GM23338 (cell line): ENCODE measurements around the gene LRP1B. TPM values are rescaled to one million over a fixed set of nuclear protein-coding genes. Genes with fewer than 3 reads are reported as not detected.

Experiments
- ATAC-seq: fragments of 200-7000 bp; cut with Tn5 transposase; 3 replicates; pipeline ENCODE4 v1.9.1; 2020
- DNase-seq: peaks from one replicate; pipeline ENCODE4 v3.0.0-alpha.2; 2015; ENCODE audit warnings: low spot score
- H2AFZ ChIP-seq: fragments of 200-600 bp; sonication (generic); 2 replicates; pipeline ENCODE4 v1.8.0; 2016; ENCODE audit warnings: antibody characterized with exemption, mild to moderate bottlenecking, moderate library complexity
- H3F3A ChIP-seq: fragments of 200-600 bp; sonication (generic); replicated peaks from 2 replicates; pipeline ENCODE4 v1.8.0; 2017; ENCODE audit warnings: antibody characterized with exemption, mixed run types, low read depth
- H3K27ac ChIP-seq: fragments of 200-600 bp; sonication (generic); 2 replicates; pipeline ENCODE4 v1.6.1; 2016; ENCODE audit warnings: low read depth
- H3K27me3 ChIP-seq: fragments of 200-600 bp; sonication (generic); 2 replicates; pipeline ENCODE4 v1.8.0; 2016; ENCODE audit warnings: mild to moderate bottlenecking, mixed run types, moderate library complexity; ENCODE audit not compliant: insufficient read depth
- H3K36me3 ChIP-seq: fragments of 200-600 bp; sonication (generic); 2 replicates; pipeline ENCODE4 v1.8.0; 2016; ENCODE audit warnings: mild to moderate bottlenecking; ENCODE audit not compliant: insufficient read depth
- H3K4me1 ChIP-seq: fragments of 200-600 bp; sonication (generic); 2 replicates; pipeline ENCODE4 v1.8.0; 2016; ENCODE audit warnings: mild to moderate bottlenecking, moderate library complexity; ENCODE audit not compliant: insufficient read depth
- H3K4me2 ChIP-seq: fragments of 200-600 bp; sonication (generic); 2 replicates; pipeline ENCODE4 v1.7.1; 2017; ENCODE audit warnings: mixed run types
- H3K4me3 ChIP-seq: fragments of 200-600 bp; sonication (generic); 2 replicates; pipeline ENCODE4 v1.6.1; 2016; ENCODE audit warnings: mixed run types
- H3K79me2 ChIP-seq: fragments of 200-600 bp; sonication (generic); replicated peaks from 2 replicates; pipeline ENCODE4 v1.8.0; 2017; ENCODE audit warnings: mild to moderate bottlenecking; ENCODE audit not compliant: insufficient read depth
- H3K9me2 ChIP-seq: fragments of 200-600 bp; sonication (generic); 2 replicates; pipeline ENCODE4 v1.8.0; 2017; ENCODE audit not compliant: insufficient read depth
- H4K20me1 ChIP-seq: fragments of 200-600 bp; sonication (generic); replicated peaks from 2 replicates; pipeline ENCODE4 v1.8.0; 2017; ENCODE audit warnings: mild to moderate bottlenecking; ENCODE audit not compliant: insufficient read depth
- H3K27ac Mint-ChIP-seq: 2 replicates; pipeline ENCODE4 v1.8.0; 2020; ENCODE audit warnings: inconsistent platforms, mild to moderate bottlenecking, moderate library complexity, mixed read lengths
- H3K27me3 Mint-ChIP-seq: 3 replicates; pipeline ENCODE4 v1.8.0; 2022; ENCODE audit warnings: low read depth, mild to moderate bottlenecking, moderate library complexity, mixed read lengths, inconsistent platforms; ENCODE audit not compliant: insufficient read depth, poor library complexity
- H3K36me3 Mint-ChIP-seq: 3 replicates; pipeline ENCODE4 v1.8.0; 2021; ENCODE audit warnings: low read depth, mild to moderate bottlenecking, inconsistent platforms, moderate library complexity, mixed read lengths
- H3K4me1 Mint-ChIP-seq: 3 replicates; pipeline ENCODE4 v1.8.0; 2020; ENCODE audit warnings: mild to moderate bottlenecking, inconsistent platforms, mixed read lengths
- H3K4me3 Mint-ChIP-seq: 3 replicates; pipeline ENCODE4 v1.8.0; 2021; ENCODE audit warnings: moderate library complexity, mild to moderate bottlenecking, inconsistent platforms, mixed read lengths
- H3K9me3 Mint-ChIP-seq: 3 replicates; pipeline ENCODE4 v1.8.0; 2020; ENCODE audit warnings: moderate library complexity, mild to moderate bottlenecking, inconsistent platforms, mixed read lengths
- EZH2 ChIP-seq: fragments of 200-600 bp; sonication (generic); IDR thresholded peaks from one replicate; pipeline ENCODE4 v1.8.0; 2017; ENCODE audit warnings: antibody characterized with exemption, mild to moderate bottlenecking, low read depth; ENCODE audit not compliant: unreplicated experiment
- EZH2phosphoT487 ChIP-seq: fragments of 200-600 bp; sonication (generic); IDR thresholded peaks from one replicate; pipeline ENCODE4 v1.8.1; 2018; ENCODE audit warnings: antibody characterized with exemption; ENCODE audit not compliant: unreplicated experiment
- JUNB ChIP-seq: IDR thresholded peaks from one replicate; pipeline ENCODE4 v1.6.1; 2016; ENCODE audit warnings: antibody characterized with exemption; ENCODE audit not compliant: unreplicated experiment
- NANOG ChIP-seq: IDR thresholded peaks from 2 replicates; pipeline ENCODE4 v1.6.1; 2016; ENCODE audit warnings: antibody characterized with exemption, borderline replicate concordance
- POLR2AphosphoS5 ChIP-seq: IDR thresholded peaks from 2 replicates; pipeline ENCODE4 v1.6.1; 2016; ENCODE audit warnings: antibody characterized with exemption, low read depth
- STAT1 ChIP-seq: IDR thresholded peaks from one replicate; pipeline ENCODE4 v1.6.1; 2016; ENCODE audit warnings: antibody characterized with exemption; ENCODE audit not compliant: unreplicated experiment
- ZNF331 ChIP-seq: fragments of 250-450 bp; sonication (Bioruptor Pico); IDR thresholded peaks from 2 replicates; pipeline ENCODE4 v1.5.0; 2020; ENCODE audit warnings: low read depth, mild to moderate bottlenecking, moderate library complexity
- polyA plus RNA-seq: library from polyadenylated mRNA; unstranded; fragments of >200 nt; fragmentation: Nextera tagmentation; extraction: Ambion mirVana; gene quantifications from 2 replicates; pipeline ENCODE4 v1.2.1, GENCODE V29; 2016
- total RNA-seq: library from RNA; depleted of rRNA; stranded (reverse); fragments of >200 nt; shearing (Covaris generic); gene quantifications from 2 replicates; pipeline ENCODE4 v1.2.3, GENCODE V29; 2014
- TF ChIP-seq, protein P1 (sequence below): IDR thresholded peaks from one replicate; pipeline ENCODE4 v1.6.1; 2018; ENCODE audit warnings: antibody characterized with exemption; ENCODE audit not compliant: unreplicated experiment
- TF ChIP-seq, protein P2 (sequence below), 2 experiments: fragments of 200-600 bp in 1 of 2; sonication (generic) in 1 of 2; conservative IDR thresholded peaks; 2 replicates each; pipeline versions ENCODE4 v1.5.1 to v1.6.1; 2016 to 2017; ENCODE audit warnings: antibody characterized with exemption in 2 of 2, low read depth in 2 of 2, mild to moderate bottlenecking in 2 of 2, moderate library complexity in 1 of 2
- TF ChIP-seq, protein P3 (sequence below): IDR thresholded peaks from 2 replicates; pipeline ENCODE4 v1.6.1; 2016; ENCODE audit warnings: antibody characterized with exemption
- TF ChIP-seq, protein P4 (sequence below): fragments of 250-450 bp; sonication (Bioruptor Pico); IDR thresholded peaks from 2 replicates; pipeline ENCODE4 v1.5.0; 2020; ENCODE audit warnings: mild to moderate bottlenecking, moderate library complexity

LRP1B gene
- total and polyA plus RNA-seq, 2 experiments from 2014 or later, result 0.15 to 0.97 TPM

DNA sequence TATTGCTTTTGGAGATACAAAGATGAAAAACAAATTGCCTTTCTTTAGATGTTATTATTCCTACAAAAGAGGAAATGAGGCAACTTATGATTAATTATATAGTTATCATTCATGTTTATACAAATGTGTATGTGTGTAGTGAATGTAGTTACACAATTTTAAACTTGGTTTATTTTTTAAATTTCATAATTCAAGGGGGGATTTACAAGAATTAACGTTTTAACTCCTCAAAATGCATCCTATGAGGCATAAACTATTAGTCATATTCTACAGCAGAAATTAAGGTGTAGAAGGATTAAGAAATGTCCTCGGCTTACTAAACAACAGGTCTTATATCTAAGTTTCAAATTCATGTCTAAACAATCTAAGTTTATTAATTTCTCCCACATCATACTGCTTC lies 1545.8 kb downstream of the LRP1B start (continued):
- TF ChIP-seq, protein P1, sequence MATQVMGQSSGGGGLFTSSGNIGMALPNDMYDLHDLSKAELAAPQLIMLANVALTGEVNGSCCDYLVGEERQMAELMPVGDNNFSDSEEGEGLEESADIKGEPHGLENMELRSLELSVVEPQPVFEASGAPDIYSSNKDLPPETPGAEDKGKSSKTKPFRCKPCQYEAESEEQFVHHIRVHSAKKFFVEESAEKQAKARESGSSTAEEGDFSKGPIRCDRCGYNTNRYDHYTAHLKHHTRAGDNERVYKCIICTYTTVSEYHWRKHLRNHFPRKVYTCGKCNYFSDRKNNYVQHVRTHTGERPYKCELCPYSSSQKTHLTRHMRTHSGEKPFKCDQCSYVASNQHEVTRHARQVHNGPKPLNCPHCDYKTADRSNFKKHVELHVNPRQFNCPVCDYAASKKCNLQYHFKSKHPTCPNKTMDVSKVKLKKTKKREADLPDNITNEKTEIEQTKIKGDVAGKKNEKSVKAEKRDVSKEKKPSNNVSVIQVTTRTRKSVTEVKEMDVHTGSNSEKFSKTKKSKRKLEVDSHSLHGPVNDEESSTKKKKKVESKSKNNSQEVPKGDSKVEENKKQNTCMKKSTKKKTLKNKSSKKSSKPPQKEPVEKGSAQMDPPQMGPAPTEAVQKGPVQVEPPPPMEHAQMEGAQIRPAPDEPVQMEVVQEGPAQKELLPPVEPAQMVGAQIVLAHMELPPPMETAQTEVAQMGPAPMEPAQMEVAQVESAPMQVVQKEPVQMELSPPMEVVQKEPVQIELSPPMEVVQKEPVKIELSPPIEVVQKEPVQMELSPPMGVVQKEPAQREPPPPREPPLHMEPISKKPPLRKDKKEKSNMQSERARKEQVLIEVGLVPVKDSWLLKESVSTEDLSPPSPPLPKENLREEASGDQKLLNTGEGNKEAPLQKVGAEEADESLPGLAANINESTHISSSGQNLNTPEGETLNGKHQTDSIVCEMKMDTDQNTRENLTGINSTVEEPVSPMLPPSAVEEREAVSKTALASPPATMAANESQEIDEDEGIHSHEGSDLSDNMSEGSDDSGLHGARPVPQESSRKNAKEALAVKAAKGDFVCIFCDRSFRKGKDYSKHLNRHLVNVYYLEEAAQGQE, result no peak
- TF ChIP-seq ZNF331 (CRISPR knock-in tag) (no peak), EZH2phosphoT487 (no peak)
- TF ChIP-seq, protein P2, sequence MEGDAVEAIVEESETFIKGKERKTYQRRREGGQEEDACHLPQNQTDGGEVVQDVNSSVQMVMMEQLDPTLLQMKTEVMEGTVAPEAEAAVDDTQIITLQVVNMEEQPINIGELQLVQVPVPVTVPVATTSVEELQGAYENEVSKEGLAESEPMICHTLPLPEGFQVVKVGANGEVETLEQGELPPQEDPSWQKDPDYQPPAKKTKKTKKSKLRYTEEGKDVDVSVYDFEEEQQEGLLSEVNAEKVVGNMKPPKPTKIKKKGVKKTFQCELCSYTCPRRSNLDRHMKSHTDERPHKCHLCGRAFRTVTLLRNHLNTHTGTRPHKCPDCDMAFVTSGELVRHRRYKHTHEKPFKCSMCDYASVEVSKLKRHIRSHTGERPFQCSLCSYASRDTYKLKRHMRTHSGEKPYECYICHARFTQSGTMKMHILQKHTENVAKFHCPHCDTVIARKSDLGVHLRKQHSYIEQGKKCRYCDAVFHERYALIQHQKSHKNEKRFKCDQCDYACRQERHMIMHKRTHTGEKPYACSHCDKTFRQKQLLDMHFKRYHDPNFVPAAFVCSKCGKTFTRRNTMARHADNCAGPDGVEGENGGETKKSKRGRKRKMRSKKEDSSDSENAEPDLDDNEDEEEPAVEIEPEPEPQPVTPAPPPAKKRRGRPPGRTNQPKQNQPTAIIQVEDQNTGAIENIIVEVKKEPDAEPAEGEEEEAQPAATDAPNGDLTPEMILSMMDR (conservative IDR thresholded peaks at IDR 0.05; ENCODE audit: low read depth in 2 of 2), result no peak

DNA sequence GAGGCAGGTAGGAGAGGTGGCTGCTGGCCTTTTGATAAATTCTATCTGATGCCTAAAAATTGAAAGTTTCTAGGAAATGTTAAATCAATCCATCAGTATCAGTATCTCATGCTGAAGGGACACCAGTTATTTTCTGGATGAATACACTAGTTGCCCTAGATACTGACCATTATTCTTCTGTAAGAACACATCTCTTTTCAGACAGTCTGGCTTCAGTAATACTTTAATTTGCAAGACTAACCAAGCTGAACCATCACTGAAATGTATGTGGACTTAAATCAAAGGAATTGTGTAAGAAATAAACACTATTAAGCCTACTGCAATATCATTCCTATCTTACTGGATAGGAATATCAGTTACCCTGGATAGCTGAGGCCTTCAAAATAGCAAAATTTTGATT lies 1546.3 kb downstream of the LRP1B start:
- no peaks in the 10 kb centered on the region for H3K4me1 Mint-ChIP-seq
- no peak overlapping the region for H2AFZ ChIP-seq
- H3K27ac ChIP-seq, result no peak overlapping the region
- no peaks in the 10 kb centered on the region for H4K20me1 ChIP-seq
- no peaks in the 10 kb centered on the region for H3K27me3 ChIP-seq
- no peaks in the 10 kb centered on the region for H3K9me2 ChIP-seq
- no peak overlapping the region for H3K4me2 ChIP-seq
- no peaks in the 10 kb centered on the region for H3F3A ChIP-seq
- H3K9me3 Mint-ChIP-seq, result no peaks in the 10 kb centered on the region
- no peak overlapping the region for H3K4me3 ChIP-seq
- H3K4me1 ChIP-seq, result no peaks in the 10 kb centered on the region
- no peak overlapping the region for H3K27ac Mint-ChIP-seq
- H3K36me3 ChIP-seq, result no peaks in the 10 kb centered on the region
- H3K36me3 Mint-ChIP-seq, result no peaks in the 10 kb centered on the region
- ATAC-seq (no peak), DNase-seq (no peak)
- H3K27me3 Mint-ChIP-seq, result no peaks in the 10 kb centered on the region
- no peaks in the 10 kb centered on the region for H3K79me2 ChIP-seq
- no peak overlapping the region for H3K4me3 Mint-ChIP-seq
- TF ChIP-seq NANOG (no peak), STAT1 (no peak), POLR2AphosphoS5 (no peak), JUNB (no peak), EZH2 (no peak)
- TF ChIP-seq, protein P3, sequence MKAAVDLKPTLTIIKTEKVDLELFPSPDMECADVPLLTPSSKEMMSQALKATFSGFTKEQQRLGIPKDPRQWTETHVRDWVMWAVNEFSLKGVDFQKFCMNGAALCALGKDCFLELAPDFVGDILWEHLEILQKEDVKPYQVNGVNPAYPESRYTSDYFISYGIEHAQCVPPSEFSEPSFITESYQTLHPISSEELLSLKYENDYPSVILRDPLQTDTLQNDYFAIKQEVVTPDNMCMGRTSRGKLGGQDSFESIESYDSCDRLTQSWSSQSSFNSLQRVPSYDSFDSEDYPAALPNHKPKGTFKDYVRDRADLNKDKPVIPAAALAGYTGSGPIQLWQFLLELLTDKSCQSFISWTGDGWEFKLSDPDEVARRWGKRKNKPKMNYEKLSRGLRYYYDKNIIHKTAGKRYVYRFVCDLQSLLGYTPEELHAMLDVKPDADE, result no peak
- TF ChIP-seq, protein P2 (conservative IDR thresholded peaks at IDR 0.05; ENCODE audit: low read depth in 2 of 2), result no peak
- TF ChIP-seq, protein P4, sequence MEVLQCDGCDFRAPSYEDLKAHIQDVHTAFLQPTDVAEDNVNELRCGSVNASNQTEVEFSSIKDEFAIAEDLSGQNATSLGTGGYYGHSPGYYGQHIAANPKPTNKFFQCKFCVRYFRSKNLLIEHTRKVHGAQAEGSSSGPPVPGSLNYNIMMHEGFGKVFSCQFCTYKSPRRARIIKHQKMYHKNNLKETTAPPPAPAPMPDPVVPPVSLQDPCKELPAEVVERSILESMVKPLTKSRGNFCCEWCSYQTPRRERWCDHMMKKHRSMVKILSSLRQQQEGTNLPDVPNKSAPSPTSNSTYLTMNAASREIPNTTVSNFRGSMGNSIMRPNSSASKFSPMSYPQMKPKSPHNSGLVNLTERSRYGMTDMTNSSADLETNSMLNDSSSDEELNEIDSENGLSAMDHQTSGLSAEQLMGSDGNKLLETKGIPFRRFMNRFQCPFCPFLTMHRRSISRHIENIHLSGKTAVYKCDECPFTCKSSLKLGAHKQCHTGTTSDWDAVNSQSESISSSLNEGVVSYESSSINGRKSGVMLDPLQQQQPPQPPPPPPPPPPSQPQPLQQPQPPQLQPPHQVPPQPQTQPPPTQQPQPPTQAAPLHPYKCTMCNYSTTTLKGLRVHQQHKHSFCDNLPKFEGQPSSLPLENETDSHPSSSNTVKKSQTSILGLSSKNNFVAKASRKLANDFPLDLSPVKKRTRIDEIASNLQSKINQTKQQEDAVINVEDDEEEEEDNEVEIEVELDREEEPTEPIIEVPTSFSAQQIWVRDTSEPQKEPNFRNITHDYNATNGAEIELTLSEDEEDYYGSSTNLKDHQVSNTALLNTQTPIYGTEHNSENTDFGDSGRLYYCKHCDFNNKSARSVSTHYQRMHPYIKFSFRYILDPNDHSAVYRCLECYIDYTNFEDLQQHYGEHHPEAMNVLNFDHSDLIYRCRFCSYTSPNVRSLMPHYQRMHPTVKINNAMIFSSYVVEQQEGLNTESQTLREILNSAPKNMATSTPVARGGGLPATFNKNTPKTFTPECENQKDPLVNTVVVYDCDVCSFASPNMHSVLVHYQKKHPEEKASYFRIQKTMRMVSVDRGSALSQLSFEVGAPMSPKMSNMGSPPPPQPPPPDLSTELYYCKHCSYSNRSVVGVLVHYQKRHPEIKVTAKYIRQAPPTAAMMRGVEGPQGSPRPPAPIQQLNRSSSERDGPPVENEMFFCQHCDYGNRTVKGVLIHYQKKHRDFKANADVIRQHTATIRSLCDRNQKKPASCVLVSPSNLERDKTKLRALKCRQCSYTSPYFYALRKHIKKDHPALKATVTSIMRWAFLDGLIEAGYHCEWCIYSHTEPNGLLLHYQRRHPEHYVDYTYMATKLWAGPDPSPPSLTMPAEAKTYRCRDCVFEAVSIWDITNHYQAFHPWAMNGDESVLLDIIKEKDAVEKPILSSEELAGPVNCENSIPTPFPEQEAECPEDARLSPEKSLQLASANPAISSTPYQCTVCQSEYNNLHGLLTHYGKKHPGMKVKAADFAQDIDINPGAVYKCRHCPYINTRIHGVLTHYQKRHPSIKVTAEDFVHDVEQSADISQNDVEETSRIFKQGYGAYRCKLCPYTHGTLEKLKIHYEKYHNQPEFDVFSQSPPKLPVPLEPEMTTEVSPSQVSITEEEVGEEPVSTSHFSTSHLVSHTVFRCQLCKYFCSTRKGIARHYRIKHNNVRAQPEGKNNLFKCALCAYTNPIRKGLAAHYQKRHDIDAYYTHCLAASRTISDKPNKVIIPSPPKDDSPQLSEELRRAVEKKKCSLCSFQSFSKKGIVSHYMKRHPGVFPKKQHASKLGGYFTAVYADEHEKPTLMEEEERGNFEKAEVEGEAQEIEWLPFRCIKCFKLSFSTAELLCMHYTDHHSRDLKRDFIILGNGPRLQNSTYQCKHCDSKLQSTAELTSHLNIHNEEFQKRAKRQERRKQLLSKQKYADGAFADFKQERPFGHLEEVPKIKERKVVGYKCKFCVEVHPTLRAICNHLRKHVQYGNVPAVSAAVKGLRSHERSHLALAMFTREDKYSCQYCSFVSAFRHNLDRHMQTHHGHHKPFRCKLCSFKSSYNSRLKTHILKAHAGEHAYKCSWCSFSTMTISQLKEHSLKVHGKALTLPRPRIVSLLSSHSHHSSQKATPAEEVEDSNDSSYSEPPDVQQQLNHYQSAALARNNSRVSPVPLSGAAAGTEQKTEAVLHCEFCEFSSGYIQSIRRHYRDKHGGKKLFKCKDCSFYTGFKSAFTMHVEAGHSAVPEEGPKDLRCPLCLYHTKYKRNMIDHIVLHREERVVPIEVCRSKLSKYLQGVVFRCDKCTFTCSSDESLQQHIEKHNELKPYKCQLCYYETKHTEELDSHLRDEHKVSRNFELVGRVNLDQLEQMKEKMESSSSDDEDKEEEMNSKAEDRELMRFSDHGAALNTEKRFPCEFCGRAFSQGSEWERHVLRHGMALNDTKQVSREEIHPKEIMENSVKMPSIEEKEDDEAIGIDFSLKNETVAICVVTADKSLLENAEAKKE (CRISPR knock-in tag), result no peak
